Measurements from ENCODE around the gene OTX2. TPM values are rescaled to one million over a fixed set of nuclear protein-coding genes. Genes with fewer than 3 reads are reported as not detected.

The OTX2 gene
- total RNA-seq, 1 donor from 2014 or later = not detected

DNA sequence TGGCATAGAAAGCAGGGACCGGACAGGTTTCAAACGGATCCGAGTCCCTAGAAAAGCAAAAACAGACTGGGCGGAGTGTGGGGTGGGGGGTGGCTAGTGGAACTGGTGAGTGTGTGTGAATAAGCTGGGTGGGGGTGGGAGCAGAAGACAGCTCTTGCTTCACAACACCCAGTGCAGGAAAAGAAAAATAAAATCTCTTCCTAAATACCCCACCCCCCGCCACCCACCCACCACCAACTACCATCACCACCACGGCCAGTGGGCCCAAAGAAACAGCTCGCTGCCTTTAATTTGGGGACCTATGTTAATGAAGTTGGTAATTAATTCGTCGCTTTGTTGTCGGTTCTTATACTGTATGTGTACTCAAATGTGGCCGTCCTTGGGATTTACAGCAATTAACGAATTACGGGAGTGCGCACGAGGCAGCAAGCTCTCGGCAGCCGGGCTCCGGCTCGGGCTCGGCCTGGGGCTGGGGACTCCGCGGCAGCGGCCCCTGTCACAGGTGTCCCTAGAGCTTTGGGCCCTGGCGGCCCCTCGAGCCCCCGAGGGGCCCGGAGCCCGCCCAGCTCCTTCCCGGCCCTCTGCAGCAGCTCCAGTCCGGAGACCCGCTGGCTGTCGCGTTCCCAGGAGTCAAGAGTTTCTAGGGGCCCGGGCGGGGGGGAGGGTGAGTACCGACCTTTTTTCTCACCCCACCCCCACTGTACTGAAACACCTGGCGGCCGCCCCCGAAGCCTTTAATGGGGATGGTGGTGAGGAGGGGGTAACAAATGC lies 1.5 kb upstream of the OTX2 start:
- peaks cover 9% of the 10 kb centered on the region for H3K4me1 ChIP-seq
- H3K36me3 ChIP-seq = no peaks in the 10 kb centered on the region
- H3K27ac ChIP-seq = no peak overlapping the region
- intact Hi-C loops (cut with DNase I) = no loop called here
- H3K4me3 ChIP-seq = no peak overlapping the region
- DNase-seq (no peak), ATAC-seq (peak in 1 of 2 donors; percentile 9)
- H3K27me3 ChIP-seq (ENCODE audit: low read depth) = peaks cover 98% of the 10 kb centered on the region
- H3K9me3 ChIP-seq = no peaks in the 10 kb centered on the region
- no peak for TF ChIP-seq CTCF (IDR thresholded peaks at IDR 0.05)

GRCh38 chr14:56810836-56811592 lies 735 bp upstream of the OTX2 start:
- intact Hi-C loops (cut with DNase I) = no loop called here

GRCh38 chr14:56809270-56810146 lies 771 bp downstream of the OTX2 start:
- no peaks in the 10 kb centered on the region for H3K9me3 ChIP-seq
- no peak overlapping the region for H3K4me3 ChIP-seq
- intact Hi-C loops (cut with DNase I) = no loop called here
- DNase-seq (no peak), ATAC-seq (no peak)
- no peak overlapping the region for H3K27ac ChIP-seq
- H3K36me3 ChIP-seq = no peaks in the 10 kb centered on the region
- TF ChIP-seq CTCF (IDR thresholded peaks at IDR 0.05) = no peak
- peaks cover 9% of the 10 kb centered on the region for H3K4me1 ChIP-seq
- peaks cover 98% of the 10 kb centered on the region for H3K27me3 ChIP-seq (ENCODE audit: low read depth)

More at GRCh38 chr14:56810836-56811592, 735 bp upstream of the OTX2 start:
- peaks cover 9% of the 10 kb centered on the region for H3K4me1 ChIP-seq
- TF ChIP-seq CTCF (IDR thresholded peaks at IDR 0.05) = no peak
- H3K27ac ChIP-seq = no peak overlapping the region
- peaks cover 98% of the 10 kb centered on the region for H3K27me3 ChIP-seq (ENCODE audit: low read depth)
- no peak overlapping the region for H3K4me3 ChIP-seq
- DNase-seq (no peak), ATAC-seq (no peak)
- H3K36me3 ChIP-seq = no peaks in the 10 kb centered on the region
- H3K9me3 ChIP-seq = no peaks in the 10 kb centered on the region

- Histone ChIP-seq H3K36me3 (no peaks in the 10 kb centered on the region), H3K27ac (no peak overlapping the region), H3K9me3 (no peaks in the 10 kb centered on the region), H3K4me3 (peak overlapping the region; percentile 19), H3K4me1 (peaks cover 9% of the 10 kb centered on the region), H3K27me3 (ENCODE audit: low read depth) (peaks cover 98% of the 10 kb centered on the region)
- intact Hi-C loops (cut with DNase I) = no loop called here
- DNase-seq (no peak), ATAC-seq (peak in 1 of 2 donors; percentile 25)
- TF ChIP-seq CTCF (IDR thresholded peaks at IDR 0.05) = no peak
Observed at GRCh38 chr14:56808383-56809269, 1.7 kb downstream of the OTX2 start.

GRCh38 chr14:56808110-56808382 lies 2.2 kb downstream of the OTX2 start:
- Histone ChIP-seq H3K27me3 (ENCODE audit: low read depth) (peaks cover 98% of the 10 kb centered on the region), H3K27ac (no peak overlapping the region), H3K4me1 (peaks cover 9% of the 10 kb centered on the region), H3K9me3 (no peaks in the 10 kb centered on the region), H3K36me3 (no peaks in the 10 kb centered on the region), H3K4me3 (peak overlapping the region; percentile 19)
- TF ChIP-seq CTCF (IDR thresholded peaks at IDR 0.05) = no peak
- DNase-seq (no peak), ATAC-seq (no peak)
- intact Hi-C loops (cut with DNase I) = no loop called here

Measured in lower lobe of right lung (tissue), 2 donors.